Upper lobe of left lung (tissue), 4 donors: ENCODE results near the gene OSBPL9.

Experiments
- CTCF ChIP-seq, 6 experiments: fragments of 450-650 bp in 4 of 6; fragments of 200-600 bp in 2 of 6; sonication (generic) in 2 of 6; IDR thresholded peaks; one replicate each; pipeline ENCODE4 v1.5.1; 2016 to 2019; ENCODE audit warnings: antibody characterized with exemption in 6 of 6
- EP300 ChIP-seq, 4 donors: sonication (generic); formaldehyde crosslinking; IDR thresholded peaks; one replicate each; pipeline ENCODE4 v1.5.1; 2017; ENCODE audit warnings: antibody characterized with exemption in 4 of 4, control low read depth in 2 of 4
- POLR2A ChIP-seq, 4 donors: fragments of 450-650 bp; IDR thresholded peaks; one replicate each; pipeline ENCODE4 v1.5.1; 2016 to 2017; ENCODE audit warnings: antibody characterized with exemption in 4 of 4, mild to moderate bottlenecking in 2 of 4
- POLR2AphosphoS5 ChIP-seq, 2 donors: sonication (generic); formaldehyde crosslinking; IDR thresholded peaks; one replicate each; pipeline ENCODE4 v1.5.1; 2017; ENCODE audit warnings: antibody characterized with exemption in 2 of 2

GRCh38 chr1:51621841-51622454, 5.1 kb downstream of the OSBPL9 start:
- TF ChIP-seq CTCF (IDR thresholded peaks at IDR 0.05) (no peak), POLR2AphosphoS5 (IDR thresholded peaks at IDR 0.05) (no peak), POLR2A (IDR thresholded peaks at IDR 0.05) (no peak), EP300 (IDR thresholded peaks at IDR 0.05) (no peak)
